Measurements from ENCODE around the gene ITPKC. TPM values are rescaled to one million over a fixed set of nuclear protein-coding genes. Genes with fewer than 3 reads are reported as not detected.

The ITPKC gene
- total RNA-seq, 2 experiments from 2014 or later, result 7.1 TPM

DNA sequence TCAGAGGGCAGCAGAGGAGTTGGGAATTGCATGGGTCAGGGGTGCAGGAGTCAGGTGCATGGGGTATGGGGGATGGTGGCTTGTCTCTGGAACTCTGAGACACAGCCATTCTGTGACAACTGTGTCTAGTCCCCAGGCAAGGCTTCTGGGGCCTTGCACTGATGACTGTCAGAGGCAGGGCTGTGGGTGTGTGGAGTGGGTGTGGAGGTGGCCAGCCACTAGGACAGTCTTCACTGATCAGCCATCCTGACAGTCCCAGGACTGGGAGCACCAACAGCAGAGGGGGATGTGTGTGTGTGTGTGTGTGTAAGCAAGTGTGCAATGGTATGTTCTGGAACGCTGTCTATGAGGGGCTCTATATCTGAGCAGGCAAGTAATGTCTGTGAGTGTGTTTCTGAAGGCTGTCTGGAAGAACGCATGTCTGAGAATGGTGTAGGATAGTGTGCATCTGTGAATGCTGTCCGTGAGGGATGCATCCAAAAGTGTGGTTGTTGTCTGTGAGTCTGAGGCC lies 31.8 kb upstream of the ITPKC start:
- Mint-ChIP-seq H3K36me3 (peaks cover 13% of the 10 kb centered on the region), H3K27me3 (no peaks in the 10 kb centered on the region), H3K4me1 (peaks cover 1% of the 10 kb centered on the region), H3K4me3 (no peak overlapping the region), H3K9me3 (no peaks in the 10 kb centered on the region), H3K27ac (peak overlapping the region; percentile 2)
- no peak for ATAC-seq (ENCODE audit: low read depth)
- DNase-seq, result no peak
- POLR2A ChIA-PET, result no interaction called here

DNA sequence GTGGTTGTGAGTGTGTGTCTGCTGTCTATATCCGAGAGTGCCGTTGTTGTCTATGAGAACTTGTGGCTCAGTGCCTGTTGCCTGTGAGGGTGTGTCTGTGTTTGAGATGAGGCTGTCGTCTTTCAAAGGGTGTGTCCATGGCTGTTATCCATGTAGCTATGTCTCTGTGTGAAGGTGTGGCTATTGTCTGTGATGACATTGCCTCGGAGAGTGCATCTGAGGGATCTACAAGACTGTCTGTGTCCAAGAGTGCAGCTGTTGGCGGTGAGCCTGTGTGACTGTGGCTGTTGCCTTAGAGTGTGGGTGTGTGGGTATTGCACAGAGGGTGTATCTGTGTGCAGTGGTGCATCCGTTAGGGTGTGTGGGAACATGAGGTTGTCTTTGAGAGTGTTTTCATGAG lies 31.3 kb upstream of the ITPKC start:
- ATAC-seq (ENCODE audit: low read depth) (no peak), DNase-seq (no peak)
- Mint-ChIP-seq H3K4me3 (no peak overlapping the region), H3K9me3 (no peaks in the 10 kb centered on the region), H3K4me1 (peaks cover 1% of the 10 kb centered on the region), H3K27me3 (no peaks in the 10 kb centered on the region), H3K27ac (no peak overlapping the region), H3K36me3 (peaks cover 13% of the 10 kb centered on the region)
- POLR2A ChIA-PET, result no interaction called here

DNA sequence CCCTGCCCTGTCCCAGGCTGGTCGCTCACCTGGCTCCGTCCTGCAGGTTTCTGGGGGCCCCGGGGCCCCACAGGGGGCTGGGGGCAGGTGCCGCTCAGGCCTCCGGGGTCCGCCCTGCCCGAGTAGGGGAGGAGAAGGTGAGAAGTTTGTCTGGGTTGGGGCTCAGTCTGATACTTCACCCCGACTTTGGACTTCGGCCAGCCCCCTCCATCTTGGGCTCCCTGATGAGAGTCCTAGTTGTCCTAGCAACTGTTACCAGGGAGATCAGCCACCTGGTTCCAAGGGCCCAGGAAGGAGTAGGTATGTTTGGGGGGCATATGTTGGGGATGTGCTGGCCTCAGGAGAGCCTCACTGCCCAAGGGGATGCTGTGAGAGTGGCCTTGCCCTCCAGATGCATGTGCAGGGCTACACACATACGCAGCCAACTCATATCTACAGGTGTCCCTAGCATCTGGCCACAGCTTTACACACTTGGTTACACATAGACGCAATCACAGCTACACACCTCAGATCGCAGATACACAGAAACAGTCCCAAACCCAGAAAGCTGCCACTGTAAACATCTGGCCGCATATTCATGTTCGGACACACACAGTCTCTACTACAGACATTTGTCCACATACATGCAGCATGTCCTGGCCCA lies 29.9 kb upstream of the ITPKC start:
- POLR2A ChIA-PET, result no interaction called here
- H3K36me3 Mint-ChIP-seq, result peaks cover 7% of the 10 kb centered on the region

DNA sequence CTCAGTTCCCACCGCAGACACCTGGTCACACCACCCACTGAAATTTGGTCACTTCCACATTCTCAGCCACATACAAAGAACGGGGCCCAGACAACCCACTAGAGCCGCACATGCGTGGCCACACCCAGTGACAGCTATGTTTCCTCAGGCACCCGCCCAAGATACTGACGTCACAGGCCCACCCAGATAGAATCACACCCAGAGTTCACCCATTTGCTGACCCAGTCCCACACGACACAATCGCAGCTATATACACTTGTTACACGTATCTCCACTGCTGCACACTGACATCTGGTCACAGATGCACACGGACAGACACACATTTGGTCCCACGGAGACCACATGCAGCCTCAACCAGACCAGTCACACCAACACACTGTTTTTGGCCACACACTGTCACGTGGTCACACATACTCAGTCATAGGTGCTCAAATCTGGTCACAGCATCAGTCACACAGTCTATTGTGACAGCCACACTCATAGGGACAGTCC lies 29.3 kb upstream of the ITPKC start:
- H3K27me3 Mint-ChIP-seq, result no peaks in the 10 kb centered on the region
- no peak overlapping the region for H3K4me3 Mint-ChIP-seq
- H3K27ac Mint-ChIP-seq, result no peak overlapping the region
- peaks cover 3% of the 10 kb centered on the region for H3K4me1 Mint-ChIP-seq
- POLR2A ChIA-PET, result no interaction called here
- no peaks in the 10 kb centered on the region for H3K9me3 Mint-ChIP-seq
- DNase-seq (no peak), ATAC-seq (ENCODE audit: low read depth) (no peak)
- peaks cover 7% of the 10 kb centered on the region for H3K36me3 Mint-ChIP-seq

More for the DNA sequence above, 29.9 kb upstream of the ITPKC start:
- H3K27me3 Mint-ChIP-seq, result no peaks in the 10 kb centered on the region
- H3K4me1 Mint-ChIP-seq, result peaks cover 3% of the 10 kb centered on the region
- no peak overlapping the region for H3K4me3 Mint-ChIP-seq
- no peaks in the 10 kb centered on the region for H3K9me3 Mint-ChIP-seq
- ATAC-seq (ENCODE audit: low read depth) (no peak), DNase-seq (no peak)
- H3K27ac Mint-ChIP-seq, result no peak overlapping the region

DNA sequence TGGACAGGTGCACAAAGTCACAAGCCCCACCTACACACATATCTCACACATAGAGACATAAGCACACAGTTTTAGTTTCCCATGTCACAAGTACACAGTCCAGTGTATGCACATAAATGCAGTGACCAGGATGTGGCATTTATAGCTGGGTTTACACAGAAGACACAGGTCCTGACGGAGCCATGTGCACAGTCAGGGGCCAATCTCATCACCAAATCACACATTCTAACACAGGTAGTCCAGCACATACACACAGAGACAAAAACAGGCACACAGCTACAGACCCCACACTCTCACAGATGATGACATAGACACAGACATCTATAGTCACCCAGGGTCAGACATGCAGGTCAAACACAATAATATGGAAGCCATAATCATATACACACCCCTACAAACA lies 28.6 kb upstream of the ITPKC start:
- POLR2A ChIA-PET, result no interaction called here
- Mint-ChIP-seq H3K4me1 (peaks cover 3% of the 10 kb centered on the region), H3K9me3 (no peaks in the 10 kb centered on the region), H3K36me3 (peaks cover 7% of the 10 kb centered on the region), H3K27me3 (no peaks in the 10 kb centered on the region), H3K27ac (no peak overlapping the region), H3K4me3 (no peak overlapping the region)
- ATAC-seq (ENCODE audit: low read depth) (no peak), DNase-seq (no peak)

DNA sequence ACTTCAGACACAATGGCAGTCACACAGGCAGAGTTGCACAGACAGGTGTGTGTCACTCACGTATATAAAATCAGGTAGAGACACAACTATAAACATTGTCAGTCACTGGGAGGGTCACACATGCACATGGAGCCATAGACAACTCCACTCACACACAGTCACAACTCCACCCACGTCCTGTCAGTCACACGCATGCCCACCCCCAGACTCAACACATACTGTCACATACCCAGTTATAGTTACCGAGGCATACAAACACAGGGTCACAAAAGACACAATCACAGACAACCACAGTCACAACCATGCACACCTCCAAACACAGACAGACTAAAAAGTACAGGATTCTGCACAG lies 27.9 kb upstream of the ITPKC start:
- Mint-ChIP-seq H3K9me3 (no peaks in the 10 kb centered on the region), H3K36me3 (peaks cover 7% of the 10 kb centered on the region), H3K4me1 (peaks cover 3% of the 10 kb centered on the region), H3K27me3 (no peaks in the 10 kb centered on the region), H3K27ac (no peak overlapping the region), H3K4me3 (no peak overlapping the region)
- POLR2A ChIA-PET, result no interaction called here
- ATAC-seq (ENCODE audit: low read depth) (no peak), DNase-seq (no peak)

DNA sequence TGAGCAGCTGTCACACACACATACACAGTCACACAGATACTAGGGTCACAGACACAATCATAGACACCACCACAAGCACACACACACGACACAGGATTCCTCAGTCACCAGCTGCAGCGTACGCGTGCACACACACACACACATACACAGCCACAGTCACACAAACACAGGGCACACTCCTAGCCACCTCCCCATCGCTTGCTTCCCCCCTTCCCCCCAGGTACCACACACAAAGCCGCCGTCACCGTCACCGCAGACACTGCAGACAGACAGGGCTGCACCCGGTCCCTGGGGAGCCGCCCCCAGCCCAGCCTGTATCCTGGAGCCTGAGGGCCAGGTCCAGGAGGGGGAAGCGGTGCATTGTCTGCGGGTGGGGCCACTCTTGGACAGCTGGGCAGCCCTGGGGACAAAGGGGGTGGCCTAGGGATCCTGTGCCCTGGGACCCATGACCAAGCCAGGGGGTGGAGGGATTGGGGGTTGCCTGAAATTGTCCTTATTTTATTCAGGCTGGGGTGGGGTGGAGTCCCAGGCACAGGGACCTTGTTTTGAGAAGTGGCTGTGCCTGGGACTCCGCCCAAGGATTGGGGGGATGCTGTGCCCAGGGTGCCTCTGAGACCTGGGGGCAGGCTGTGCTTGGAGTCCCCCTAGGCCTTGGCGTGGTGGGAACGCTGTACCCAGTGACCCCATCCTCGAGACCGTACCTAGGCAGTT lies 27.4 kb upstream of the ITPKC start:
- DNase-seq (no peak), ATAC-seq (ENCODE audit: low read depth) (no peak)
- Mint-ChIP-seq H3K36me3 (peaks cover 8% of the 10 kb centered on the region), H3K4me3 (no peak overlapping the region), H3K9me3 (no peaks in the 10 kb centered on the region), H3K27ac (no peak overlapping the region), H3K4me1 (peaks cover 3% of the 10 kb centered on the region), H3K27me3 (no peaks in the 10 kb centered on the region)
- POLR2A ChIA-PET, result no interaction called here

DNA sequence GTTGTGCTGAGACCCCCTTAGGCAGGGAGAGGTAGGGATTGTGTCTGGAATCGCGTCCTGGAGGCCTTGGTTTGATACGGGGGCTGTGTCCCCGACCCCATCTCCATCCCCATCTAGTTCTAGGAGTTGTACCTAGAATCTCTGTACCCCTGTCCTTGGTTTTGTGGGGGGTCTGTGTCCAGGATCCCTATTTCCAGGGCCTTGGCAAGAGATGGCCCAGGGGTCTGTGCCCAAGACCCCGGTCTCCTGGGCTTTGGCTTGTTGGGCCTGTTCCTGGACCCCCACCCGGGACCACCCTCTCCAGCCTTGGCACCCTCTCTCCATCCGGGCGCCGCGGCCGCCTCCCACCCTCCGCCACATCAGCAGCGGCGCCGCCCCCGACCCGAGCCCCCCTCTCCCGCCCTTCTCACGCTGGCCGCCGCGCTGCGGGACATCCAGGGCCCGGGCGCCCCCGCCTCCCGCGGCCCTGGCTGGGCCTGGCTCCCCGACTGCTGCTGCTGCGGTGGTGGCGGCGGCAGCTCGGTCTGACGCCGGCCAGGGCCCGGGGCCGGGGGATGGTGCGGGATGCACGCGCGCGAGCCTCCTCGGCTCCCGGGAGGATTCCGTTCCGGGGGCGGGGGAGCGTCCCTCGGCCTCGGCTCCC lies 26.7 kb upstream of the ITPKC start, which contains the start of gene NUMBL:
TSS of gene NUMBL (minus strand) at position 602 of the 643 bp plus-strand sequence. CDS start at position 434, 168 bp downstream.
- DNase-seq (no peak), ATAC-seq (ENCODE audit: low read depth) (no peak)
- Mint-ChIP-seq H3K4me3 (peak within 1 kb of the TSS; percentile 85), H3K27ac (peak within 1 kb of the TSS; percentile 78), H3K36me3 (peaks cover 8% of the 10 kb centered on the region), H3K27me3 (no peaks in the 10 kb centered on the region), H3K4me1 (peaks cover 3% of the 10 kb centered on the region), H3K9me3 (no peaks in the 10 kb centered on the region)
- POLR2A ChIA-PET, result interaction anchor here (1.5 to 1.7 kb wide), 2 partner anchors 26 to 60 kb away, joined by 5 read pairs; partner anchors contain the start of genes ACTMAP, COQ8B and ITPKC

DNA sequence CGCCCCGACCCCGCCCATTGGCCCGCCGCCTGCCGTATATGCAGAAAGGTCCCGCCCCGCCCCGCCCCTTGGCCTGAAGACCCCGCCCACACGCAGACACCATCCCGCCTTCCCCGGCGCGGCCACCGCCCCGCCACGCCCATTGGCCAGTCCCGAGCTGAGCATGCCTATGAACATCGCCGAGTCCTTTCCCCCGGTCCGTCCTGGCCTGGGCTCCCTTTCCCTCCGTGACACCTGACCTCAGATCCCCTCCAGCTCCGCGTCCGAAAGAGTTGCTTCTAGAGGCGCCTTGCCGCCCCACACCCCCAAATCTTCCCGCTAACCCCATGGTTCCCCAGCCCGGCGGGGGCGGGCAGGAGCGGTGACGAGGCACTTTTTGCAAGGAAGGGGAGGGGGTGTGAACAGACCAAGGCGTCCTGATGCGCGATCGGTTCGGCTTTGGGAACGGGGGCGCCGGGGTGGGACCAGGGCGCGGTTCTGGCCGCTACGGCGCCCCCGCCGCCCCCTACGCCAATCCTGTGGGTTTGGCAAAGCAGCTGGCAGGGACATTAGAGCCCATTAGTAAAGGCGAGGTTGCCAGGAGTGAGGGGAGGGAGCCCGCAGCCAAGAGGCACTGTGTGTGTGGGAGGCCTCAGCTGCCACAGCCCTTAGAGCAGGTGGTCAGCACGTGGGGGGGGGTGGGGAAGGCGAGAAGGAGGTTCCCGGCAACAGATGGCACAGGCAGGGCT lies 26.1 kb upstream of the ITPKC start:
- Mint-ChIP-seq H3K36me3 (peaks cover 1% of the 10 kb centered on the region), H3K27me3 (no peaks in the 10 kb centered on the region), H3K4me1 (peaks cover 3% of the 10 kb centered on the region), H3K9me3 (no peaks in the 10 kb centered on the region), H3K27ac (peak overlapping the region; percentile 78), H3K4me3 (peak overlapping the region; percentile 85)
- DNase-seq (peak; percentile 86), ATAC-seq (ENCODE audit: low read depth) (peak; percentile 82)
- POLR2A ChIA-PET, result interaction anchor here (1.0 to 1.7 kb wide), 3 partner anchors 9 to 59 kb away, joined by 3 to 5 read pairs (median 5); partner anchors contain the start of genes ACTMAP, COQ8B and ITPKC

DNA sequence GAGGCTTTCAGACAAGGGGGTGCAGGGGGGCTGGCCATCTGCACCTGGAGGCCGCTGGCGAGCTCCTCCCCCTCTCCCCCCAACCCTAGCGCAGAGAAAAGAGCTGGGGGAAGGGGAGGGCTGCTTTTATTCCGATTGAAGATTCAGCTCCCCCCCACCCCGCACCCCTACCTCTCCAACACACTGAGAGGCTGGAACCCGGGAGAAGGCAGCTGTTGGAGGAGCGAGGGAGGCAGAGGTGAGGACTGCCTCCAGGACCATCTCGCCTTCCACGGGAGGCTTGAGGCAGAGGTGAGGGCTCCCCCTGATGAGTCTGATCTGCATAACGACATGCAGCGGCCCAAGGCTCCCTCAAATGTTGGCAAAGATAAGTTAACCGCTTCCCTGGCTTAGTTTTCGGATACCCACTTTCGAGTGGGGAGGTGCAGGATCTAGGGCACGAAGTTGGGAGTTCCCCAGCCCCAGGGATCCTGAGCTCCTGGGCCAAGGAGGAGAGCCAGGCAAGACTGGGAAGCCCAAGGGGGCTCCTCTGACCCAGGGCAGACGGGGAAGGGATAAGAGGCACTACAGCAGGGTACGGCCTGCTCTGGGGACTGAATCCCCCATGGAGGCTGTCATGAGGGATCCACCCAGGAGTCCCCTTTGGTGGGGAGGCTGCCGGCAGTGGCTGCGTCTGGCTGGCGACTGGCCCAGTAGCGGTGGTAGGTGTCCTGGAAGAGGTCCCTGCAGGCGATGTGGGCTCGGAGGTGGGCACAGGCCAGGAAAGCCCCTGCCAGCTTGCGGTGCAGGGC lies 25.3 kb upstream of the ITPKC start:
- no peak for DNase-seq
- peaks cover 3% of the 10 kb centered on the region for H3K4me1 Mint-ChIP-seq
- no peak overlapping the region for H3K27ac Mint-ChIP-seq
- POLR2A ChIA-PET, result interaction anchor here (0.5 to 1.7 kb wide), 4 partner anchors 8 to 83 kb away, joined by 3 to 5 read pairs (median 4); partner anchors contain the start of genes ACTMAP, COQ8B and ITPKC
- ATAC-seq (ENCODE audit: low read depth), result no peak
- peak overlapping the region; percentile 44 for H3K4me3 Mint-ChIP-seq
- H3K36me3 Mint-ChIP-seq, result peaks cover 3% of the 10 kb centered on the region
- H3K9me3 Mint-ChIP-seq, result no peaks in the 10 kb centered on the region
- no peaks in the 10 kb centered on the region for H3K27me3 Mint-ChIP-seq

DNA sequence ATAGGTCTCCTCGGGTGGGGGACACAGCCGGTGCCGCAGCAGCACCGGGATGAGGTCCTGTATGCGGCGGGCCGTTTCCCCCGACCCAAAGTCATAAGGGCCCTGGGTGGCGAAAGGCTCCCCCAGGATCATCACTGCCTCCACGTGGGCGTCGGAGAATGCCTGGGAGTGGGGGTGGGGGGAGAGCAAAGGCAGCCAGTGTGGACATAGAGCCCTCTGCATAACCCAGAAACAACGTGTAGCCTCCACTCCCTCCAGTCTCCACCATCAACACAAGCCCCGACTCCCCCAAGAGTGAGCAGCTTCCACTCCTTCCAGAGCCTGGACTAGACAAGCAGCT lies 24.7 kb upstream of the ITPKC start:
- Mint-ChIP-seq H3K27me3 (no peaks in the 10 kb centered on the region), H3K36me3 (peaks cover 3% of the 10 kb centered on the region), H3K27ac (no peak overlapping the region), H3K4me3 (no peak overlapping the region), H3K9me3 (no peaks in the 10 kb centered on the region), H3K4me1 (peaks cover 3% of the 10 kb centered on the region)
- POLR2A ChIA-PET, result no interaction called here
- ATAC-seq (ENCODE audit: low read depth) (no peak), DNase-seq (no peak)

DNA sequence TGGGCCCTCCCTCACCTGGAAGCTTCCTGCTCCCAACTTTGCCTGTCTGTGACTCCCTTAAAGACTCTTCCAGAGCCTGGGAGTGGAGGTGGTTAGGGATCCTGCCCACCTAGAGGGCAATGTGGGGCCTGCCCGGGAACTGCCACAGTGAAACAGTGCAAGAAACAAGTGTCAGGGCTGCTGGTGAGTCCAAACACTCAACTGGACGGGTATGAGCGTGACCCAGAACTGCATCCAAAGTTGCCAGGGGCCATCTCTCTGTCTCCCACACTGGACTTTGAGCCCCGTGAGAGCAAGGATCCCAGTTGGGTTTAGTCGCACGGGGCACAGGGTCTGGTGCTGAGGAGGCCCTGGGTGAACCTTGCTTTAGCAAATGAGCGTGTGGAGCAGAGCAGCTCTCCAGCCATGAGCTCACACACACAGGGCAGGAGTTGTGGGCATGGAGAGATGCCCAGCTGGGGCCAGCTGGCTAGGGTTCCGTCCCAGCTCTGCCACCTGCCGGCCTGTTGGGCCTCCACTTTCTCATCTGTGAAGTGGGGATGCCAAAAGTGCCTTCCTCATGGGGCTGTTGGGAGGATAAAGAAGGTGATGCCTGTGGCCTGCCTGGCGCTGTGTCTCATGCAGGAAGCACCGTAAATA lies 23.6 kb upstream of the ITPKC start:
- H3K9me3 Mint-ChIP-seq, result no peaks in the 10 kb centered on the region
- peaks cover 3% of the 10 kb centered on the region for H3K4me1 Mint-ChIP-seq
- no peak overlapping the region for H3K4me3 Mint-ChIP-seq
- DNase-seq, result no peak
- H3K27me3 Mint-ChIP-seq, result no peaks in the 10 kb centered on the region
- peaks cover 5% of the 10 kb centered on the region for H3K36me3 Mint-ChIP-seq
- no peak overlapping the region for H3K27ac Mint-ChIP-seq
- POLR2A ChIA-PET, result interaction anchor here (0.7 kb wide), 1 partner anchor 497 kb away, joined by 3 read pairs; no protein-coding TSS in a partner anchor
- no peak for ATAC-seq (ENCODE audit: low read depth)

Data from activated naive CD8-positive, alpha-beta T cell treated with anti-CD3 and anti-CD28 coated beads, Interleukin-2, amount 10 ng/mL, durations not matched to agents 7 days and 5 days (primary cell).